Progenitor cell of endocrine pancreas (in vitro differentiated cells): ENCODE measurements around the gene PORCN. TPM values are rescaled to one million over a fixed set of nuclear protein-coding genes. Genes with fewer than 3 reads are reported as not detected.
A peak's percentile ranks its signal among the peaks of the same experiment; 100 is the strongest.

ENCODE experiments used
- DNase-seq: peaks from one replicate; pipeline ENCODE4 v3.0.0; 2021; ENCODE audit warnings: low spot score; ENCODE audit not compliant: unreplicated experiment
- H3K27ac Mint-ChIP-seq: 2 replicates; pipeline ENCODE4 v1.8.0; 2021; ENCODE audit warnings: mild to moderate bottlenecking, moderate library complexity, mixed read lengths
- H3K27me3 Mint-ChIP-seq: 2 replicates; pipeline ENCODE4 v1.8.0; 2021; ENCODE audit warnings: mixed read lengths
- H3K36me3 Mint-ChIP-seq: 2 replicates; pipeline ENCODE4 v1.8.0; 2022; ENCODE audit warnings: mixed read lengths; ENCODE audit not compliant: insufficient read depth
- H3K4me1 Mint-ChIP-seq: 2 replicates; pipeline ENCODE4 v1.8.0; 2021; ENCODE audit warnings: low read depth, mixed read lengths
- H3K4me3 Mint-ChIP-seq: 2 replicates; pipeline ENCODE4 v1.8.0; 2021; ENCODE audit warnings: low read depth, mild to moderate bottlenecking, moderate library complexity, mixed read lengths
- H3K9me3 Mint-ChIP-seq: 2 replicates; pipeline ENCODE4 v1.8.0; 2021; ENCODE audit warnings: low read depth, mixed read lengths
- total RNA-seq: library from RNA; stranded (reverse); gene quantifications from 2 replicates; pipeline ENCODE4 v1.2.1, GENCODE V29; 2021
- TF ChIP-seq, protein P1 (sequence below): fragments of 200-600 bp; sonication (generic); IDR thresholded peaks from one replicate; pipeline ENCODE4 v1.5.0; 2021; ENCODE audit warnings: antibody characterized with exemption, mild to moderate bottlenecking; ENCODE audit not compliant: unreplicated experiment

Gene PORCN
- total RNA-seq, 1 donor from 2014 or later, result 6.5 TPM

DNA sequence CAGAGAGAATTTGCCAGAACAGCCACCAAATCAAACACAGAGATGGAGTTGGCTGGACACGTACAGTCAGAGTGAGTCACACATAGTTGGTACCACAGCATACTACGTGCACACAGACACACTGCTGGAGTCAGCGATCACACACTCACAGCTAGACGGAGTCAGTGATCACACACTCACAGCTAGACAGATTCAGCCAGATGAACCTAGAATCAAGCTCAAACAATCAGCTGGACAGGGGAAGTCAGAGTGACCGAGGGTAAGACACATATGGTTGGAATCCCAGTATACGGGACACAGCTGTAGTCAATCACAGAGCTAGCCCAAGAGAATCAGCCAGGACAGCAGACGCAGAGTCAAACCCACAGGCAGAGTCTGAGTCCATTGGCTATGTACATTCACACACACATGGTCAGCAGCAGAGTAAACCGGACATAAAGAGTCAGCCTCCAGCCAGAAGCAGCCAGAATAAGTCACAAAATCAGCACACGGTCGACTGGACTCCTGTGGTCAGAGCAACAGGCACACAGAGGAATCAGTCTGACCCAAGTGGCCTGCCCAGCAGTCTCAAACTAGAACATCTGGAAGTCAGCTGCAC lies 43.4 kb upstream of the PORCN start:
- Mint-ChIP-seq H3K36me3 (peaks cover 2% of the 10 kb centered on the region), H3K4me1 (peaks cover 5% of the 10 kb centered on the region), H3K9me3 (peaks cover 22% of the 10 kb centered on the region), H3K27ac (peak overlapping the region; percentile 60), H3K4me3 (no peak overlapping the region), H3K27me3 (peaks cover 30% of the 10 kb centered on the region)
- DNase-seq, result no peak
- TF ChIP-seq, protein P1, sequence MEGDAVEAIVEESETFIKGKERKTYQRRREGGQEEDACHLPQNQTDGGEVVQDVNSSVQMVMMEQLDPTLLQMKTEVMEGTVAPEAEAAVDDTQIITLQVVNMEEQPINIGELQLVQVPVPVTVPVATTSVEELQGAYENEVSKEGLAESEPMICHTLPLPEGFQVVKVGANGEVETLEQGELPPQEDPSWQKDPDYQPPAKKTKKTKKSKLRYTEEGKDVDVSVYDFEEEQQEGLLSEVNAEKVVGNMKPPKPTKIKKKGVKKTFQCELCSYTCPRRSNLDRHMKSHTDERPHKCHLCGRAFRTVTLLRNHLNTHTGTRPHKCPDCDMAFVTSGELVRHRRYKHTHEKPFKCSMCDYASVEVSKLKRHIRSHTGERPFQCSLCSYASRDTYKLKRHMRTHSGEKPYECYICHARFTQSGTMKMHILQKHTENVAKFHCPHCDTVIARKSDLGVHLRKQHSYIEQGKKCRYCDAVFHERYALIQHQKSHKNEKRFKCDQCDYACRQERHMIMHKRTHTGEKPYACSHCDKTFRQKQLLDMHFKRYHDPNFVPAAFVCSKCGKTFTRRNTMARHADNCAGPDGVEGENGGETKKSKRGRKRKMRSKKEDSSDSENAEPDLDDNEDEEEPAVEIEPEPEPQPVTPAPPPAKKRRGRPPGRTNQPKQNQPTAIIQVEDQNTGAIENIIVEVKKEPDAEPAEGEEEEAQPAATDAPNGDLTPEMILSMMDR, result no peak

DNA sequence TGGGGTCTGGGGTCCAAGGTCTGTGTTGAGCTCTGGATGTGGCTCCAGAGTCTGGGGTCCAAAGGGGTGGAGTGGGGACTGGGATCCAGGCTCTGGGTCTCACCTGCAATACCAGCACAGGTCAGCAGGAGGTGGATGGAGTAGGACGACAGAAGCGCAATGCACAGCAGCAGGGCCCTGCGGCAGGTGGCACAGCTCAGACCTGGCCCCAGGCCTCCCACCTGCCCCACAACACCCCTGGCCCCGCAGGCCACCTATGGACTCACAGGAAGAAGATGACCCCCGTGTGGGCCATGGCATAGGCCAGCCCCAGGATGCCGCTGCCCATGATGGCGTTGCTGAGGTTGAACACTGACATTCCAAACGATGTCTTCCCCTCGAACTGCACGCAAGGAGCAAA lies 42.1 kb upstream of the PORCN start:
- Mint-ChIP-seq H3K4me1 (peaks cover 6% of the 10 kb centered on the region), H3K4me3 (no peak overlapping the region), H3K36me3 (no peaks in the 10 kb centered on the region), H3K27me3 (peaks cover 30% of the 10 kb centered on the region), H3K27ac (no peak overlapping the region), H3K9me3 (peaks cover 23% of the 10 kb centered on the region)
- TF ChIP-seq, protein P1, result peak; percentile 13
- DNase-seq, result no peak

- H3K36me3 Mint-ChIP-seq, result no peaks in the 10 kb centered on the region
- H3K4me1 Mint-ChIP-seq, result peaks cover 6% of the 10 kb centered on the region
- H3K9me3 Mint-ChIP-seq, result peaks cover 23% of the 10 kb centered on the region
- H3K27ac Mint-ChIP-seq, result no peak overlapping the region
- TF ChIP-seq, protein P1, result no peak
- peaks cover 30% of the 10 kb centered on the region for H3K27me3 Mint-ChIP-seq
- H3K4me3 Mint-ChIP-seq, result no peak overlapping the region
- DNase-seq, result no peak
Measured at GRCh38 chrX:48467281-48467761, 41.5 kb upstream of the PORCN start.

DNA sequence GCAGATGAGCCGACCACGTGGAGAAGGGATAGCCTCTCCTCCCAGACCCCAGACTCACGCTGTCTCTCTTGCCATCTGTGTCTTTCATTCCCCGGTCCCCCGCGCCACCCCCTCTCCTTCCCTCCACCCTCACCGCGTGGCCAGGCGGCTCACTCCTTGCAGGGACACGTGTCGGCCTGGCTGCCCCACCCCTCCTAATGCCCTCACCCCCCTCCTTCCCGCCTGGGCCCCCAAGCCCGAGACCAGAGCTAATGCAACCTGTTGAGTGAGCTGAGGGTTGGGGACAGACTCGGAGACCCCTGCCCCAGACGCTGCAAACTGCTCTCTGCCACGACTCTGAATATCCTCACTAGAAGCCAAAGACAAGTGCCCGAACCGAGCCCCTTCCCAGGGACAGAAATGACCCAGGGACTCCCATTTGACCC lies 40.5 kb upstream of the PORCN start:
- peaks cover 20% of the 10 kb centered on the region for H3K9me3 Mint-ChIP-seq
- TF ChIP-seq, protein P1, result no peak
- H3K4me1 Mint-ChIP-seq, result peaks cover 10% of the 10 kb centered on the region
- peak overlapping the region; percentile 40 for H3K4me3 Mint-ChIP-seq
- H3K27me3 Mint-ChIP-seq, result peaks cover 30% of the 10 kb centered on the region
- no peak for DNase-seq
- H3K36me3 Mint-ChIP-seq, result no peaks in the 10 kb centered on the region
- H3K27ac Mint-ChIP-seq, result no peak overlapping the region

GRCh38 chrX:48468693-48469691 lies 39.8 kb upstream of the PORCN start:
- peaks cover 30% of the 10 kb centered on the region for H3K27me3 Mint-ChIP-seq
- no peak for DNase-seq
- peaks cover 18% of the 10 kb centered on the region for H3K9me3 Mint-ChIP-seq
- H3K4me3 Mint-ChIP-seq, result no peak overlapping the region
- peaks cover 14% of the 10 kb centered on the region for H3K4me1 Mint-ChIP-seq
- TF ChIP-seq, protein P1, result no peak
- H3K36me3 Mint-ChIP-seq, result no peaks in the 10 kb centered on the region
- no peak overlapping the region for H3K27ac Mint-ChIP-seq
